ENCODE results near the gene SYNGR4.

DNA sequence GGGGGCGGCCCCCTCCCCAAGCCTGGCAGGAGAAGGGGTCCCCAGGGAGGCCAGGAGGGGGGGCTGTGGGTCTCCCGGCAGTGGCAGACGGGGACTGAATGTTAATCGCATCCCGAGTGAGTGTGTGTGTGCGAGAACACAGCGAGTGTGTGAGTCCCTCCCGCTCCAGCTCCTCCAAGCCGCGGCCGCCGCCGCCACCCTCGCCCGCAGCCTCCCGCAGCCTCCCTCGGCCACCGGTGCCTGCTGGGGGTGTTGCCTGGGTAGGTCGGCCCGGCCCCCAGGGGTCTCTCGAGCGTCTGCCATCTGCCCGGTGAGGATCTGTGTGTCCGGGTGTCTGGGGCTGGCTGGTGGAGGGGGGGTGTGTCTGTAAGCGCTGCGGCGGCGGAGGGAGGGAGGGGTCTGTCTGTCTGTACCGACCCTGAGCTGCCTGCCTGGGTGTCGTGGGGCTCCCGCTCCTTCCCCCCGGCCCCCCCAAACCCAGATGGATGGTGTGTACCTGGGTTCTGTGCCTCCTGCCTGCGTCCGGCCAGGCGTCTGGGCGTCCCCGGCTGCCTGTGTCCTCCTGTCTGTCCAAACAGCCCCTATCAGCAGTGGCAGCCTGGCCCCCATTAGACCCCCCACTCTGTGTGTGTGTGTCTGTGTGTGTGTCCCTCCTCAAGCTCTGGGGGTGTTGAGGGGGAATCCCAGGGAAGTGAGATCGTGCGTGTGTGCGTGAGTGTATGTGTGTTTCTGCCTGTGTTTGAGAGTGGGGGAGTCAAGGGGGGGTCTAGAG is 29.6 kb downstream of the SYNGR4 start, which contains the start of gene GRIN2D:
- TF ChIP-seq, protein P1, sequence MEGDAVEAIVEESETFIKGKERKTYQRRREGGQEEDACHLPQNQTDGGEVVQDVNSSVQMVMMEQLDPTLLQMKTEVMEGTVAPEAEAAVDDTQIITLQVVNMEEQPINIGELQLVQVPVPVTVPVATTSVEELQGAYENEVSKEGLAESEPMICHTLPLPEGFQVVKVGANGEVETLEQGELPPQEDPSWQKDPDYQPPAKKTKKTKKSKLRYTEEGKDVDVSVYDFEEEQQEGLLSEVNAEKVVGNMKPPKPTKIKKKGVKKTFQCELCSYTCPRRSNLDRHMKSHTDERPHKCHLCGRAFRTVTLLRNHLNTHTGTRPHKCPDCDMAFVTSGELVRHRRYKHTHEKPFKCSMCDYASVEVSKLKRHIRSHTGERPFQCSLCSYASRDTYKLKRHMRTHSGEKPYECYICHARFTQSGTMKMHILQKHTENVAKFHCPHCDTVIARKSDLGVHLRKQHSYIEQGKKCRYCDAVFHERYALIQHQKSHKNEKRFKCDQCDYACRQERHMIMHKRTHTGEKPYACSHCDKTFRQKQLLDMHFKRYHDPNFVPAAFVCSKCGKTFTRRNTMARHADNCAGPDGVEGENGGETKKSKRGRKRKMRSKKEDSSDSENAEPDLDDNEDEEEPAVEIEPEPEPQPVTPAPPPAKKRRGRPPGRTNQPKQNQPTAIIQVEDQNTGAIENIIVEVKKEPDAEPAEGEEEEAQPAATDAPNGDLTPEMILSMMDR (optimal IDR thresholded peaks at IDR 0.05 in 1 of 3, IDR thresholded peaks at IDR 0.05 in 1 of 3, conservative IDR thresholded peaks at IDR 0.05 in 1 of 3; ENCODE audit: extremely low read depth in 1 of 3, insufficient read depth in 2 of 3, low read length in 3 of 3): no peak
- TF ChIP-seq EZH2 (IDR thresholded peaks at IDR 0.05; ENCODE audit: low read length): peak; percentile 79

Data from keratinocyte (primary cell).